CD14-positive monocyte (primary cell): ENCODE data around the gene GJA9. TPM values are rescaled to one million over a fixed set of nuclear protein-coding genes. Genes with fewer than 3 reads are reported as not detected.

Experiments
- DNase-seq, 3 donors: peaks; one replicate each; pipeline ENCODE4 v3.0.0-alpha.2; 2011 to 2022
- H2AFZ ChIP-seq: 2 replicates; pipeline ENCODE4 v1.6.0; 2012; ENCODE audit warnings: mild to moderate bottlenecking, low read depth, low read length, inconsistent platforms; ENCODE audit not compliant: insufficient read depth, poor library complexity, severe bottlenecking
- H3K27ac ChIP-seq, 2 donors: 1 replicate in 1 of 2; 2 replicates in 1 of 2; pipeline ENCODE4 v1.5.1; 2012 to 2013; ENCODE audit warnings: low read length in 2 of 2, control low read depth in 1 of 2, inconsistent platforms in 1 of 2, low read depth in 1 of 2, mild to moderate bottlenecking in 1 of 2
- H3K27me3 ChIP-seq, 2 donors: one replicate each; pipeline versions ENCODE4 v1.6.0 to v1.6.1; 2011 to 2013; ENCODE audit warnings: low read length in 2 of 2; ENCODE audit not compliant: control insufficient read depth in 2 of 2, insufficient read depth in 2 of 2
- H3K36me3 ChIP-seq, 2 donors: replicated peaks in 1 of 2; 1 replicate in 1 of 2; 2 replicates in 1 of 2; pipeline versions ENCODE4 v1.5.1 to v1.6.1; 2012 to 2013; ENCODE audit warnings: low read length in 2 of 2, control low read depth in 1 of 2, inconsistent platforms in 1 of 2, mild to moderate bottlenecking in 1 of 2; ENCODE audit not compliant: insufficient read depth in 2 of 2, control insufficient read depth in 1 of 2
- H3K4me1 ChIP-seq, 2 donors: 1 replicate in 1 of 2; 2 replicates in 1 of 2; pipeline versions ENCODE4 v1.5.1 to v1.6.1; 2012 to 2013; ENCODE audit warnings: low read length in 2 of 2, control low read depth in 1 of 2, inconsistent platforms in 1 of 2, mild to moderate bottlenecking in 1 of 2, moderate library complexity in 1 of 2; ENCODE audit not compliant: insufficient read depth in 2 of 2, control insufficient read depth in 1 of 2
- H3K4me2 ChIP-seq: replicated peaks from 2 replicates; pipeline ENCODE3; 2012; ENCODE audit warnings: low read length, moderate library complexity, mild to moderate bottlenecking; ENCODE audit not compliant: poor library complexity, severe bottlenecking; ENCODE audit errors: extremely low read depth
- H3K4me3 ChIP-seq, 3 experiments: fragments of 200-600 bp in 1 of 3; sonication (generic) in 1 of 3; replicated peaks in 1 of 3; 1 replicate in 2 of 3; 2 replicates in 1 of 3; pipeline ENCODE4 v1.5.1; 2011 to 2013; ENCODE audit warnings: low read length in 3 of 3, mild to moderate bottlenecking in 3 of 3, control low read depth in 2 of 3, low read depth in 2 of 3, inconsistent platforms in 1 of 3, moderate library complexity in 1 of 3
- H3K79me2 ChIP-seq: 2 replicates; pipeline ENCODE4 v1.6.0; 2012; ENCODE audit warnings: mild to moderate bottlenecking, control low read depth, inconsistent platforms, low read length, moderate library complexity; ENCODE audit not compliant: insufficient read depth
- H3K9ac ChIP-seq: 2 replicates; pipeline ENCODE4 v1.6.0; 2017; ENCODE audit warnings: low read length, mild to moderate bottlenecking; ENCODE audit not compliant: insufficient read depth, poor library complexity, severe bottlenecking
- H3K9me3 ChIP-seq, 2 donors: replicated peaks in 1 of 2; 1 replicate in 1 of 2; 2 replicates in 1 of 2; pipeline versions ENCODE4 v1.5.1 to v1.6.1; 2012 to 2013; ENCODE audit warnings: low read length in 2 of 2, control low read depth in 1 of 2; ENCODE audit not compliant: control insufficient read depth in 1 of 2, insufficient read depth in 1 of 2
- H4K20me1 ChIP-seq: 2 replicates; pipeline ENCODE4 v1.6.0; 2012; ENCODE audit warnings: mild to moderate bottlenecking, low read length, control low read depth, moderate library complexity; ENCODE audit not compliant: insufficient read depth
- H3K27ac Mint-ChIP-seq, 7 donors: one replicate each; pipeline ENCODE4 v1.8.0; 2020; ENCODE audit warnings: mild to moderate bottlenecking in 7 of 7, mixed read lengths in 7 of 7, moderate library complexity in 6 of 7, inconsistent platforms in 2 of 7
- H3K27me3 Mint-ChIP-seq, 3 donors: one replicate each; pipeline ENCODE4 v1.8.0; 2021 to 2022; ENCODE audit warnings: low read depth in 3 of 3, mild to moderate bottlenecking in 3 of 3, mixed read lengths in 3 of 3, moderate library complexity in 3 of 3, inconsistent platforms in 1 of 3
- H3K36me3 Mint-ChIP-seq, 2 donors: one replicate each; pipeline ENCODE4 v1.8.0; 2020; ENCODE audit warnings: mixed read lengths in 2 of 2, inconsistent platforms in 1 of 2, mild to moderate bottlenecking in 1 of 2
- H3K4me1 Mint-ChIP-seq: one replicate; pipeline ENCODE4 v1.8.0; 2020; ENCODE audit warnings: mild to moderate bottlenecking, mixed read lengths
- H3K4me3 Mint-ChIP-seq, 2 donors: one replicate each; pipeline ENCODE4 v1.8.0; 2020; ENCODE audit warnings: mild to moderate bottlenecking in 2 of 2, mixed read lengths in 2 of 2, moderate library complexity in 1 of 2
- H3K9me3 Mint-ChIP-seq, 7 donors: one replicate each; pipeline ENCODE4 v1.8.0; 2020 to 2022; ENCODE audit warnings: mixed read lengths in 7 of 7, mild to moderate bottlenecking in 6 of 7, moderate library complexity in 6 of 7, inconsistent platforms in 2 of 7
- CTCF ChIP-seq: fragments of 200-600 bp; IDR thresholded peaks from one replicate; pipeline ENCODE4 v1.8.0; 2022; ENCODE audit warnings: antibody characterized with exemption, mild to moderate bottlenecking
- WGBS: methylation state at CpG from one replicate; pipeline ENCODE4 v1.1.5; 2013; ENCODE audit warnings: missing lambda C conversion rate; ENCODE audit not compliant: insufficient coverage; 5-methylcytosine and 5-hydroxymethylcytosine counted together
- intact Hi-C, 2 donors: fragments of 100-400 bp; cut with micrococcal nuclease; formaldehyde crosslinking; loops; one replicate each; pipeline versions ENCODE4 v1.15.0 to v1.15.1; 2023
- polyA plus RNA-seq, 3 donors: library from polyadenylated mRNA; depleted of rRNA in 1 of 3; unstranded in 2 of 3; stranded (reverse) in 1 of 3; fragments of 300-500 nt in 2 of 3; fragments of >200 nt in 1 of 3; fragmentation: Illumina TruSeq in 2 of 3; gene quantifications; 1 replicate in 2 of 3; 2 replicates in 1 of 3; pipeline ENCODE4 v1.2.3, GENCODE V29; 2012 to 2021

The GJA9 gene
- polyA plus RNA-seq, 3 donors = not detected

- Mint-ChIP-seq H3K27me3 (no peaks in the 10 kb centered on the region), H3K27ac (no peak overlapping the region)
- intact Hi-C loops = no loop called here
Observed at GRCh38 chr1:38925391-38925790, 44.0 kb upstream of the GJA9 start.

GRCh38 chr1:38923607-38924006 is 42.2 kb upstream of the GJA9 start:
- Histone ChIP-seq H3K9ac (no peak overlapping the region), H3K27me3 (no peaks in the 10 kb centered on the region), H3K9me3 (no peaks in the 10 kb centered on the region), H2AFZ (no peak overlapping the region), H3K79me2 (no peaks in the 10 kb centered on the region), H3K27ac (no peak overlapping the region), H4K20me1 (no peaks in the 10 kb centered on the region), H3K4me1 (no peaks in the 10 kb centered on the region), H3K4me2 (no peak overlapping the region), H3K4me3 (no peak overlapping the region), H3K36me3 (no peaks in the 10 kb centered on the region)
- Mint-ChIP-seq H3K9me3 (peaks cover 0 to 4% (median 0%) of the 10 kb centered on the region in 7 donors), H3K27ac (no peak overlapping the region), H3K4me3 (no peak overlapping the region), H3K4me1 (no peaks in the 10 kb centered on the region), H3K27me3 (no peaks in the 10 kb centered on the region), H3K36me3 (no peaks in the 10 kb centered on the region)
- 86% methylated on average over 1 of the region's 3 CpGs for WGBS
- DNase-seq = no peak
- intact Hi-C loops = no loop called here
- TF ChIP-seq CTCF = no peak

More at GRCh38 chr1:38925391-38925790, 44.0 kb upstream of the GJA9 start:
- Mint-ChIP-seq H3K4me3 (no peak overlapping the region), H3K4me1 (no peaks in the 10 kb centered on the region), H3K36me3 (no peaks in the 10 kb centered on the region), H3K9me3 (peaks cover 0 to 4% (median 0%) of the 10 kb centered on the region in 7 donors)
- TF ChIP-seq CTCF = no peak
- H3K79me2 ChIP-seq = no peaks in the 10 kb centered on the region
- no peak overlapping the region for H3K4me3 ChIP-seq
- H3K9ac ChIP-seq = no peak overlapping the region
- no peak overlapping the region for H3K27ac ChIP-seq
- H3K27me3 ChIP-seq = no peaks in the 10 kb centered on the region
- DNase-seq = no peak
- no peaks in the 10 kb centered on the region for H3K36me3 ChIP-seq
- H3K9me3 ChIP-seq = no peaks in the 10 kb centered on the region
- no peak overlapping the region for H2AFZ ChIP-seq
- no peak overlapping the region for H3K4me2 ChIP-seq
- no peaks in the 10 kb centered on the region for H3K4me1 ChIP-seq
- H4K20me1 ChIP-seq = no peaks in the 10 kb centered on the region
- no CpG with 5 or more reads among the region's 2 CpGs for WGBS
